GM10248 (cell line): ENCODE results near the gene MAP3K5.
"Not testable (repeated sequence)": the region's sequence is repeated elsewhere in the genome, so short reads cannot be mapped to it uniquely, and the experiment has no call there.

Experiments
- CTCF ChIA-PET: fragments of 300-600 bp; sonication (Branson Sonifier 250); formaldehyde crosslinking; extraction: SDS; loops from one replicate; lab custom pipeline; 2021; ENCODE audit warnings: antibody characterized with exemption; lab: Yijun Ruan, JAX
- POLR2A ChIA-PET: fragments of 350-650 bp; sonication (Branson Sonifier 250); formaldehyde crosslinking; extraction: SDS; loops from one replicate; lab custom pipeline; 2020; ENCODE audit warnings: antibody characterized with exemption; lab: Yijun Ruan, JAX
- DNase-seq: peaks from one replicate; pipeline ENCODE4 v3.0.0; 2012; ENCODE audit errors: extremely low spot score
- TF ChIP-seq, protein P1 (sequence below): IDR thresholded peaks from 2 replicates; pipeline ENCODE4 v1.5.1; 2012; ENCODE audit warnings: mild to moderate bottlenecking, low read depth; ENCODE audit errors: extremely low read depth, missing control alignments, control extremely low read depth

MAP3K5 gene

DNA sequence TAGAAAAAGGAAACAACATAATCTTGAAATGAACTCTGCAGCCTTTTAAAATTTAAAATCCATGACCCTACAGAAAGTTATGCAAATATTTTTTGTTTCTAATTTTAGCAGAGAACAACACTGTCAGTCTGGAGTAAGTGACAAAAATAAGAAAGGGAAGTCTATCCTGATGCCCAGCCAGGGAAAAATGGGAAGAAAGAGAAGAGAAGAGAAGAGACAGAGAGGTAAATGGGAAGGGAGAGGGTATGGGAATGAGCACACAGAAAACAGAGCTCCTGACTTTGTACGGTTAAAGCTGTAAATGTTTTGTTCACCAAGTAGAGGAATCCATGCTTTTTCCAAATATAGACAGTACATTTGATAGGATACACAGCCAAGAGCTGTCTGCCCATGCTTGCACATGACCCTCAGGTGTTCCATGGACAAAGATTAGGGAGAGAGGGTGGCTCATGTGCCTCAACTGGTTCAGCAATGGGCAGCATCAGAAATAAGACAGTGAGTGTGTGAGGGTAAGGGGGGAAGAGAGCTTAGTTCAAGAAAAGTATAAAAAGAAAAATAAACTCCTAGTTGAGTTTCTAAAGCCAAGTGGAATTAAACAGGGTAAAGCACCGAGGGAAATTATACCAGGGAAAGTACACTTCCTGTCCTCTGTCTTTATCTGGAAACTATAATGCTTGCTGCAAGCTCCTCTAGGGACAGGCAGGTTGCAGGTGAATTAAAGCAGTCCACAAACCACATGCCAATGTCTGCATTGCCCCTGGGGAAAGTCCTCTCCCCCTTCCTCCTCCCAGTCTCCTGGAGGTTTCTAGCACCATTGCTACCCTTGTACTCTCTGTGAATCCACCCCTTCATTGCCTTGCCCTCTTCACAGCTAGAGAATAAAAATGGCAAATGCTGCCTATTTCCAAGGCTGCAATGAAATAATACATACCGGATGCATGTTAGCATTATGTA is 30.0 kb downstream of the MAP3K5 start:
- ChIA-PET POLR2A (interaction anchor here (1.3 to 3.0 kb wide), 3 partner anchors 10 to 30 kb away, joined by 3 to 12 read pairs (median 3); partner anchors contain the start of gene MAP3K5), CTCF (interaction anchor here (1.2 to 5.9 kb wide), 12 partner anchors 10 to 118 kb away, joined by 3 to 50 read pairs (median 6); partner anchors contain the start of gene MAP3K5)
- TF ChIP-seq, protein P1, sequence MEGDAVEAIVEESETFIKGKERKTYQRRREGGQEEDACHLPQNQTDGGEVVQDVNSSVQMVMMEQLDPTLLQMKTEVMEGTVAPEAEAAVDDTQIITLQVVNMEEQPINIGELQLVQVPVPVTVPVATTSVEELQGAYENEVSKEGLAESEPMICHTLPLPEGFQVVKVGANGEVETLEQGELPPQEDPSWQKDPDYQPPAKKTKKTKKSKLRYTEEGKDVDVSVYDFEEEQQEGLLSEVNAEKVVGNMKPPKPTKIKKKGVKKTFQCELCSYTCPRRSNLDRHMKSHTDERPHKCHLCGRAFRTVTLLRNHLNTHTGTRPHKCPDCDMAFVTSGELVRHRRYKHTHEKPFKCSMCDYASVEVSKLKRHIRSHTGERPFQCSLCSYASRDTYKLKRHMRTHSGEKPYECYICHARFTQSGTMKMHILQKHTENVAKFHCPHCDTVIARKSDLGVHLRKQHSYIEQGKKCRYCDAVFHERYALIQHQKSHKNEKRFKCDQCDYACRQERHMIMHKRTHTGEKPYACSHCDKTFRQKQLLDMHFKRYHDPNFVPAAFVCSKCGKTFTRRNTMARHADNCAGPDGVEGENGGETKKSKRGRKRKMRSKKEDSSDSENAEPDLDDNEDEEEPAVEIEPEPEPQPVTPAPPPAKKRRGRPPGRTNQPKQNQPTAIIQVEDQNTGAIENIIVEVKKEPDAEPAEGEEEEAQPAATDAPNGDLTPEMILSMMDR, result no peak
- DNase-seq, result no peak

DNA sequence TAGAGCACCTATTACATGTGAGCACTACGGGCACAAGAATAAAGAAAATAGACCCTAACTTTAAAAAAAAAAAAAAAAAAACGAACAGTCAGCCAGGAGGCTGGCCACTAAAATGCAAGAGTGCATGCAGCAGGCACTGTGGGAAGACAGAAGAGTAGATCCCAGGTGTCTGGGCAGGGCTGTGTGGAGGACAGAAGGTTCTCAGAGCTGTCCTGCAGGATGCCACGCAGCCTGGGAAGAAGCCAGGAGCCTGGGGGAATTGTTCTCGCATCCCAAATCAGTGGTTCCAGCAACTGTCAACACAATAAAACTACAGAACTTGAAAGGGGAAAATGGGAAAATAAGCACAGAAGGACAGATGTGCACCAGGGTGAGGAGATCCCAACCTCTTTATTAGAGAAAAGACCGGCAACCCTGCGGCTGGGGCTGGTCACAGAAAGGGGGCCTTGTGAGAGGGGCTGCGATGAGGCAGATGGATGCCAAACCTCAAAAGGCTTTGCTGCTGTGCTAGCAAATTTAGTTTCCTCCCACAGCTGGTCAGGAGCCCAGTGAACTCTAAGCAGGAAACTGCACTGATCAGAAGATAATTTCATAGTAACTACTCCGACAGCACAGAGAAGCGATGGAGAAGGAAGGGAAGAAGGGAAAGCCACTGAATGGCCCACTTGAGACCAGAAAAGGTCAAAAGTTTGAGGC is 30.9 kb downstream of the MAP3K5 start:
- TF ChIP-seq, protein P1, result no peak
- POLR2A ChIA-PET, result interaction anchor here (0.6 to 1.3 kb wide), 2 partner anchors 31 to 1177 kb away, joined by 3 to 11 read pairs; partner anchors contain the start of gene MAP3K5
- no peak for DNase-seq
- CTCF ChIA-PET, result interaction anchor here (0.9 to 5.9 kb wide), 7 partner anchors 9 to 117 kb away, joined by 3 to 50 read pairs (median 11); partner anchors contain the start of gene MAP3K5

DNA sequence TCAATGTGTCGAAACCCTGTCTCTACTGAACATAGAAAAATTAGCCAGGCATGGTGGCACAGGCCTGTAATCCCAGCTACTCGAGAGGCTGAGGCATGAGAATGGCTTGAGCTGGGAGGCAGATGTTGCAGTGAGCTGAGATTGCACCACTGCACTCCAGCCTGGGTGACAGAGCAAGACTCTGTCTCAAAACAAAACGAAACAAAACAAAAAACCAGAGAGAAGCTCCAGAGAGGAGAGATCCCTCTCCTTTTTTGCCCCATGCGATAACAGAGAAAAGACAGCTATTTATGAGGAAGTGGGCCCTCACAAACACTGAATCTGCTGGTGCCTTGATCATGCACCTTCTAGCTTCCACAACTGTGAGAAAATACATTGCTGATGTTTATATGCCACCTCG is 31.5 kb downstream of the MAP3K5 start:
- ChIA-PET POLR2A (interaction anchor here (0.6 to 1.3 kb wide), 2 partner anchors 31 to 1176 kb away, joined by 3 to 11 read pairs; partner anchors contain the start of gene MAP3K5), CTCF (interaction anchor here (0.9 to 5.9 kb wide), 5 partner anchors 14 to 116 kb away, joined by 3 to 40 read pairs (median 11); partner anchors contain the start of gene MAP3K5)
- not testable (repeated sequence) for DNase-seq

DNA sequence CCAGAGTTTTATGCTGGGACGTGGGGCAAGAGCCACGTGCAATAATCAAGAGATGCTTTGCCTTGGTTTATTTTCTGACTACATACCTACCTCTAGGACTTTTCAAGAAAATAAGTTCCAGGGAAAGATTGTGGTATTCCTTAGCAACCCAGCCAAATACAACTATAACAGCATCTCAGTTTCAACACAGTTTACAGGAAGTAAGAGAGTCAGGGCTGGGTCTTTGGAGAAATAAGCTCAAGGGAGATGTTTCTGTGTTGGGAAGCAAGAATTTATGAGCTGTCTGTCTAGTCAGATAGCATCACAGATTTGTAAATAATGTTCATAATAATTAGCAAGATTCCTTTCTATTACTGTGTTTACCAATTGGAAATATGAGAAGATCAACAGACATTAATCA is 35.1 kb downstream of the MAP3K5 start:
- DNase-seq, result no peak
- ChIA-PET CTCF (interaction anchor here (1.0 to 2.9 kb wide), 3 partner anchors 16 to 113 kb away, joined by 3 to 10 read pairs (median 5); partner anchors contain the start of gene MAP3K5), POLR2A (no interaction called here)
- TF ChIP-seq, protein P1, result no peak

DNA sequence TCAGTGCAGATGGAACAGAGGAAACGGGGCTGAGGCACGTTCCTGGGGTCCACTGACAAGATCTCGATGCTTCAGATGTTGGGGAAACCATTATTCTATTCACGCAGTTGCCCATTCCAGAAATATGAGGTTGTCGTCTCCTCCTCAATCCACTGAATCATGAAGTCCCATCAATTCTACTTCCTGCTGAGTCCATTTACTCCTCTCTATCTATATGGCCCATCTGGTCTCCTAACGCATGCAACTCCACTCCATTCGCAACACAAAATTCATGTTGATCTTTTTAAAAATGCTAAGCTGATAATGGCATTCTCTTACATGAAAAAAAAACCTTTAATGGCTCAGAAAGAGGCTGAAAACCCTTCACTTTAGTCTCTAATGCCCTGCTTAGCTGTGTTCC is 37.5 kb downstream of the MAP3K5 start:
- DNase-seq, result no peak
- ChIA-PET POLR2A (interaction anchor here (1.1 kb wide), 1 partner anchor 38 kb away, joined by 3 read pairs; the partner anchor contains the start of gene MAP3K5), CTCF (interaction anchor here (1.2 to 2.9 kb wide), 6 partner anchors 9 to 111 kb away, joined by 3 to 11 read pairs (median 8); partner anchors contain the start of gene MAP3K5)
- TF ChIP-seq, protein P1, result no peak

DNA sequence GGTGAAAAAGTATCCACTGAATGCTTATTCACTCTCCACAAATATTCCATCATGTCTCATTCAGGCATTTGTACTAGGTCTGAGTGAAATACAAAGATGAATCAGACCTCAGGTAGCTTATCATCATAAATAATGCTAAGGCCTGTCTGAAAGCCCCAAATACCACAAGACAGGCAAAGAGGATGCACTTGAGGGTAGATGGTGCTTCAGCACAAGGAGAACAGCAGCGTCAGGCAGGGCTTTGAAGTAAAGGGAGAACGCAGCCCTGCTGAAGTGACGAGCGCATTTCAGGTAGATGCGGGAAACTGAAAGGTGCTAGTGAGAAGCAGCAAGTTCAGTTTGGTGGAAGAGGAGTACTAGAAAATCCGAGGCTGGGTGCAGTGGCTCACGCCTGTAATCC is 38.7 kb downstream of the MAP3K5 start:
- ChIA-PET POLR2A (no interaction called here), CTCF (interaction anchor here (1.0 to 2.7 kb wide), 4 partner anchors 8 to 109 kb away, joined by 3 to 11 read pairs (median 4); no protein-coding TSS in a partner anchor)

More for the DNA sequence above, 38.7 kb downstream of the MAP3K5 start:
- no peak for DNase-seq
- TF ChIP-seq, protein P1, result no peak
